Measurements from ENCODE around the gene CFAP47.
"Not testable (repeated sequence)": the region's sequence is repeated elsewhere in the genome, so short reads cannot be mapped to it uniquely, and the experiment has no call there.

The CFAP47 gene

GRCh38 chrX:36035550-36035949, 116.0 kb downstream of the CFAP47 start:
- DNase-seq (ENCODE audit: low read depth in 1 of 2, low spot score in 1 of 2) = no peak
- TF ChIP-seq GABPA (IDR thresholded peaks at IDR 0.05; ENCODE audit: low read depth) (no peak), CTCF (IDR thresholded peaks at IDR 0.05; ENCODE audit: insufficient read depth, low read length) (no peak), SPI1 (IDR thresholded peaks at IDR 0.05; ENCODE audit: borderline replicate concordance, low read depth) (no peak), REST (IDR thresholded peaks at IDR 0.05; ENCODE audit: insufficient replicate concordance, low read depth) (no peak), POLR2AphosphoS5 (IDR thresholded peaks at IDR 0.05; ENCODE audit: low read depth) (no peak)
- no peak overlapping the region for H3K27ac ChIP-seq (replicated peaks)
- no peaks in the 10 kb centered on the region for H3K27me3 ChIP-seq (ENCODE audit: insufficient read depth, poor library complexity, severe bottlenecking)
- no peak overlapping the region for H3K4me3 ChIP-seq (replicated peaks; ENCODE audit: insufficient read depth, low read length)

- TF ChIP-seq GABPA (IDR thresholded peaks at IDR 0.05; ENCODE audit: low read depth) = no peak
- TF ChIP-seq SPI1 (IDR thresholded peaks at IDR 0.05; ENCODE audit: borderline replicate concordance, low read depth) = no peak
- TF ChIP-seq POLR2AphosphoS5 (IDR thresholded peaks at IDR 0.05; ENCODE audit: low read depth) = no peak
- no peak for TF ChIP-seq CTCF (IDR thresholded peaks at IDR 0.05; ENCODE audit: insufficient read depth, low read length)
- no peak for TF ChIP-seq REST (IDR thresholded peaks at IDR 0.05; ENCODE audit: insufficient replicate concordance, low read depth)
- Histone ChIP-seq H3K27ac (replicated peaks) (no peak overlapping the region), H3K4me3 (replicated peaks; ENCODE audit: insufficient read depth, low read length) (no peak overlapping the region), H3K27me3 (ENCODE audit: insufficient read depth, poor library complexity, severe bottlenecking) (no peaks in the 10 kb centered on the region)
- DNase-seq (ENCODE audit: low read depth in 1 of 2, low spot score in 1 of 2) = no peak
These were observed 143.2 kb downstream of the CFAP47 start for GRCh38 chrX:36062778-36063177.

- no peak overlapping the region for H3K4me3 ChIP-seq (replicated peaks; ENCODE audit: insufficient read depth, low read length)
- no peak overlapping the region for H3K27ac ChIP-seq (replicated peaks)
- TF ChIP-seq CTCF (IDR thresholded peaks at IDR 0.05; ENCODE audit: insufficient read depth, low read length) (no peak), REST (IDR thresholded peaks at IDR 0.05; ENCODE audit: insufficient replicate concordance, low read depth) (no peak), GABPA (IDR thresholded peaks at IDR 0.05; ENCODE audit: low read depth) (no peak), SPI1 (IDR thresholded peaks at IDR 0.05; ENCODE audit: borderline replicate concordance, low read depth) (no peak), POLR2AphosphoS5 (IDR thresholded peaks at IDR 0.05; ENCODE audit: low read depth) (no peak)
- no peaks in the 10 kb centered on the region for H3K27me3 ChIP-seq (ENCODE audit: insufficient read depth, poor library complexity, severe bottlenecking)
- no peak for DNase-seq (ENCODE audit: low read depth in 1 of 2, low spot score in 1 of 2)
These were observed 151.5 kb downstream of the CFAP47 start for GRCh38 chrX:36071061-36071460.

GRCh38 chrX:36075009-36075408, 155.5 kb downstream of the CFAP47 start:
- H3K27me3 ChIP-seq (ENCODE audit: insufficient read depth, poor library complexity, severe bottlenecking); DNase-seq (ENCODE audit: low read depth in 1 of 2, low spot score in 1 of 2); H3K4me3 ChIP-seq (replicated peaks; ENCODE audit: insufficient read depth, low read length); H3K27ac ChIP-seq (replicated peaks): not testable (repeated sequence)

Measured in HL-60 (cell line).